BE2C (cell line): Measurements from ENCODE around the gene CAPSL. TPM values are rescaled to one million over a fixed set of nuclear protein-coding genes. Genes with fewer than 3 reads are reported as not detected.
"Not testable (repeated sequence)": the region's sequence is repeated elsewhere in the genome, so short reads cannot be mapped to it uniquely, and the experiment has no call there.

Source experiments
- DNase-seq: peaks from one replicate; pipeline ENCODE4 v3.0.0-alpha.2; 2020
- H3K27me3 ChIP-seq: fragments of 250-450 bp; sonication (Bioruptor Pico); 2 replicates; pipeline ENCODE4 v1.5.1; 2020; ENCODE audit warnings: mild to moderate bottlenecking
- H3K36me3 ChIP-seq: fragments of 250-450 bp; sonication (Bioruptor Pico); 2 replicates; pipeline ENCODE4 v1.5.1; 2020; ENCODE audit warnings: mild to moderate bottlenecking
- H3K4me1 ChIP-seq: fragments of 250-450 bp; sonication (Bioruptor Pico); 2 replicates; pipeline ENCODE4 v1.5.1; 2020
- H3K4me3 ChIP-seq: 2 replicates; pipeline ENCODE4 v1.5.1; 2011; ENCODE audit warnings: low read depth, low read length
- H3K9me3 ChIP-seq: fragments of 250-450 bp; sonication (Bioruptor Pico); 2 replicates; pipeline ENCODE4 v1.5.1; 2020
- CTCF ChIP-seq: IDR thresholded peaks from 2 replicates; pipeline ENCODE4 v1.5.1; 2012; ENCODE audit warnings: mild to moderate bottlenecking, low read depth, low read length
- polyA plus RNA-seq: library from polyadenylated mRNA; unstranded; fragments of >200 nt; gene quantifications from one replicate; pipeline ENCODE4 v1.2.1, GENCODE V29; 2012; ENCODE audit warnings: low read depth, missing spikeins; ENCODE audit not compliant: insufficient read length, insufficient read depth

CAPSL gene
- not detected for polyA plus RNA-seq

DNA sequence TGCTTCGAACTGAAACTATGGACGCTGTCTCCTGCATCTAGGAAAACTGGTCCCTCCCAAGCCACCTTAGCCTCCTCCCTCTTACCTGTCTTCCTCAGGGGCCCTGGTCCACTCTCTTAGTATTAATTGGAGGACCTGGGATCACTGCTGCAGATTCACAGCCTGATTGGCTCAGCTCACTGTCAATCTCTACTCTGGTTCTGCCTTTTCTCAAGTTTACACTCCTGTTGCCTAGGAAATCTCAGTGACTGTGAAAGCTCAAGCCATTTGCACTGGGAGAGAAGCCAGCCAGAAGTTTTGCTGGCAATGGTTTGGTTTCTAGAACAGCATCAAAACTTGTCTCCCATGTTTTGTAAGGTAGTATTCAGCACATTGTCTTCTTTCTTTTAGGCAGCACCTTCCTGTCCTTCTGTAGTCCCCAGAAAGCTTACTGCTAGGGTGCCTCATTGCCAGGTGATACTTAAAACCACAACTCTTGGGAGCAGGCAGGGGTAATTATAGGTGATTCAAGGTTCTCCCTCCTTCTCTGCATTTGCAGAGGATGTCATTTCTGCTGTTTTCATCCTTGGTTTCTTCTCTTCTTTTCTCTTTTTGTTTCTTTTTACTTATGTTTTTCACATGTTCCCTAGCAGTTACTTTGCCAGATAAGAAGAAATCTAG is at the start of gene CAPSL:
CAPSL (minus strand) TSS at position 55 of the 660 bp plus-strand sequence. CDS start 17,502 bp downstream, outside the sequence.
- H3K4me1 ChIP-seq = no peaks in the 10 kb centered on the region
- no peaks in the 10 kb centered on the region for H3K9me3 ChIP-seq
- no peaks in the 10 kb centered on the region for H3K27me3 ChIP-seq
- H3K4me3 ChIP-seq = no peak within 1 kb of the TSS
- no peaks in the 10 kb centered on the region for H3K36me3 ChIP-seq
- DNase-seq = no peak
- TF ChIP-seq CTCF = no peak

GRCh38 chr5:35987776-35988175 is 49.4 kb upstream of the CAPSL start:
- H3K4me3 ChIP-seq = no peak overlapping the region
- no peaks in the 10 kb centered on the region for H3K9me3 ChIP-seq
- no peaks in the 10 kb centered on the region for H3K36me3 ChIP-seq
- no peaks in the 10 kb centered on the region; the same call in 1 of the 2 replicates for H3K27me3 ChIP-seq
- no peak for TF ChIP-seq CTCF
- no peaks in the 10 kb centered on the region for H3K4me1 ChIP-seq
- DNase-seq = no peak

DNA sequence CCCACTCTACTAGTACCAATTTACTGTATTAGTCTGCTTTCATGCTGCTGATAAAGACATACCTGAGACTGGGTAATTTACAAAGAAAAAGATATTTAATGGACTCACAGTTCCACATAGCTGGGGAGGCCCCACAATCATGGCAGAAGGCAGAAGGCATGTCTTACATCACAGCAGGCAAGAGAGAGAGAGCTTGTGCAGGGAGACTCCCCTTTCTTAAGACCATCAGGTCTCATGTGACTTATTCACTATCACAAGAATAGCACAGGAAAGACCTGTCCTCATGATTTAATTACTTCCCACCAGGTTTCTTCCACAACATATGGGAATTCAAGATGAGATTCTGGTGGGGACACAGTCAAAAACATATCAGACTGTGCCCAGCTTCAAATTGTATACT is 41.3 kb upstream of the CAPSL start:
- no peak for TF ChIP-seq CTCF
- Histone ChIP-seq H3K27me3 (no peaks in the 10 kb centered on the region), H3K4me1 (no peaks in the 10 kb centered on the region), H3K9me3 (no peaks in the 10 kb centered on the region), H3K4me3 (no peak overlapping the region), H3K36me3 (no peaks in the 10 kb centered on the region)
- DNase-seq = no peak

- H3K4me1 ChIP-seq, H3K4me3 ChIP-seq, H3K36me3 ChIP-seq, H3K9me3 ChIP-seq, DNase-seq, H3K27me3 ChIP-seq: not testable (repeated sequence)
Measured at GRCh38 chr5:35976859-35977258, 38.4 kb upstream of the CAPSL start.

- Histone ChIP-seq H3K9me3 (no peaks in the 10 kb centered on the region), H3K27me3 (no peaks in the 10 kb centered on the region), H3K4me1 (no peaks in the 10 kb centered on the region), H3K4me3 (no peak overlapping the region), H3K36me3 (no peaks in the 10 kb centered on the region)
- no peak for DNase-seq
- no peak for TF ChIP-seq CTCF
Measured at GRCh38 chr5:35974570-35974969, 36.1 kb upstream of the CAPSL start.

DNA sequence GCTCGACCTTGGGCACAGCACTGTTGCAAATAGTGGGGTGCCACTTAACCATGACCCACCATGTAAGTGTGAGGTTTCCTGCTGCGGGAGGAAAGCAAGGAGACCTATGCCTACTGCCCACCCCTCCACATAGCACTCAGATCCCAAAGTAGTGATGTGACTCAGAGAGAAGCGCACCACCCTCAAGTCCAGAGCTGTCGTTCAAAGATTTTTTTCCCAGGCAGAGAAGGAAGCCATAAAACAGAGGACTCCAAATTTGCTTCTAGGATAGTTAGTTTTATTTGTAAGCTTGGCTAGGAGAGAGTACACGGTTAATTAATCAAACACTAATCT is 33.4 kb upstream of the CAPSL start:
- DNase-seq = no peak
- no peak overlapping the region for H3K4me3 ChIP-seq
- no peaks in the 10 kb centered on the region for H3K9me3 ChIP-seq
- no peaks in the 10 kb centered on the region for H3K36me3 ChIP-seq
- no peak for TF ChIP-seq CTCF
- no peaks in the 10 kb centered on the region for H3K4me1 ChIP-seq
- no peaks in the 10 kb centered on the region for H3K27me3 ChIP-seq
